Measurements from ENCODE around the gene GOLPH3L.

Gene GOLPH3L

GRCh38 chr1:150596976-150597375, 100.0 kb downstream of the GOLPH3L start:
- Histone ChIP-seq H3K4me1 (peaks cover 0 to 3% (median 0%) of the 10 kb centered on the region in 10 experiments; a peak in 3 of 20 replicates), H3K27ac (no peak overlapping the region), H3K4me2 (no peak overlapping the region), H3K27me3 (no peaks in the 10 kb centered on the region), H3K4me3 (no peak overlapping the region), H4K20me1 (no peaks in the 10 kb centered on the region), H3K36me3 (peaks cover 4 to 14% (median 10%) of the 10 kb centered on the region in 11 experiments; a peak in 17 of 22 replicates), H3K9ac (no peak overlapping the region), H3K9me3 (replicated peaks in 1 of 11) (no peaks in the 10 kb centered on the region)
- TF ChIP-seq Cebpa-rat (IDR thresholded peaks at IDR 0.05) = no peak

All from BLaER1 treated with 17β-estradiol and CSF1 and Interleukin-3, amounts not matched to agents 10 nM and 100 nM (cell line).